DMS114 treated with DMSO at 0.1 percent for 48 hours (cell line): ENCODE results near the gene C19orf81.

Experiments
- DNase-seq: peaks from one replicate; lab custom pipeline; 2025; ENCODE audit not compliant: unreplicated experiment; lab: John Stamatoyannopoulos, UW

Gene C19orf81

DNA sequence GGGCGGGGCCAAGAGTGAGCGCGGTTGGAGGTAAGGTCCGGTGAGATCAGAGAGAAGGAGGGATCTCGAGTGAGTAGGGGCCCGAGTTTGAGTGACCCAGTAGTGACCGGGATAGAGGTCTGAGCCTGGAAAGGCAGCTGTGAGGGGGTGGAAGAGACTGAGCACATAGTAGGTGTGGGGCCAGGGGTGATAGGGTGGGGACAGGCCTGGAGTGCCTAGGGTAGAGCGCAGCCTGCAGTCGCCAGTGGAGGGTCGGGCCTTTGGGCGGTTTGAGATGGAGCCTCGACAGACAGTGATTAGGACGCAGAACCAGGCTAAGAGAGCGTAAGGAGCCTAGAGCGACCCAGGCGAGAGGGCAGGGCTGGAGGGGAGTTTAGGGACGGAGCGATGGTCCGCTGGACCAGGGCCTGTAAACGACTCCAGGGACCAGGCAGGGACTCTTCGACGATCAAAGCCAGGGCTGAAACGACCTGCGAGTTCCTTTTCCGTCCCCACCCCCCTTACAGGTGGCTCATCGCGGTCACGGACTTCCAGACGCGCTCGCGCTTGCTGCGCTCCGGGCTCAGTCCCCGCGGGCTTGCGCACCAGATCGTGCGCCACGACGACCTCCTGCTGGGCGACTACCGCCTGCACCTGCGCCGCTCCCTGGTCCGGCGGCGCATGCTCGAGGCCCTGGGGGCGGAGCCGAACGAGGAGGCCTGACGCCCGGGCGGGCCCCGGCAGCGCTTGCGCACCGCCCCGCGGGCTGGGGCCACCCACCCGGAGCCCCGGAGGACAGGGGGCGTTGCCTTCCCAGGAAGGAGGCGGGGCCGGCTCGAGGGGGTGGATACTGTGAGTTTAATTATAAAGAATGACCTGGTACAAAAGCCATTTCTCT is 9.4 kb downstream of the C19orf81 start:
- DNase-seq, result peak; percentile 65

DNA sequence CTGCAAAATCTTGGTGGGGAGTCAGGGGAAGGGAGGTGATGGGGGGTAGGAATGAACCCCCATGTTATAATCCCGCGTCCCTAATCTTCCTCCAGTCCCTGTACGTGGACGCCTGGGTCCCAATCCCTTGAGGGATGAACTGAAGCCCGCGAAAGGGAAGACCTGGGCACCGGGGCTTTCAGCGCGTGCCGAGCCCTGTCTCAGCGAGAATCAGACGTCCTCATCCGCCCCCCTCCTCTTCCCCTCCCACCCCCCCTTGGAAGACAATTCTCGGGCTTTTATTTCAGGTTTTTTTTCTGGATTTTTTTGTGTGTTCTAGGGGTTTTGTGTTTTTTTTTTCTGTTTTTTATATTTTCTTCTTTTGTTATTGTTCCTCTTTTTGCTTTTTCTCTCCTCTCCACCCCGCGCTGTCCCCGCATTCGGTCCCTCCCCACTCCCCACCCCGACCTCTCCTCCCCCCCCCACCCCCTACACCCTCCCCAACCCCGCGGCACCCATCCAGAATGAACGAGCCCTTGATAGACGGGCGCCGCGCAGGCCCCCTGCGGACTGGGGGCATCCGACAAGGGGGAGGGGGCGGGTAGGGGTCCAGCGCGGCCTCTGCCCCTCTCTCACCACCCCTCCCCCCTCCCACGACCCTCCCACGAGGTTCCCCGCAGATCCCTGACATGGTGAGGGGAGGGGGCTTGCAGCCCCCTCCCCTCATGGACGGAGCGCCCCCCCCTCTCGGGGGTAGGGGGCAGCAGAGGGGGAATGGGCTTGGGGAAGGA is 10.3 kb downstream of the C19orf81 start:
- DNase-seq, result no peak

DNA sequence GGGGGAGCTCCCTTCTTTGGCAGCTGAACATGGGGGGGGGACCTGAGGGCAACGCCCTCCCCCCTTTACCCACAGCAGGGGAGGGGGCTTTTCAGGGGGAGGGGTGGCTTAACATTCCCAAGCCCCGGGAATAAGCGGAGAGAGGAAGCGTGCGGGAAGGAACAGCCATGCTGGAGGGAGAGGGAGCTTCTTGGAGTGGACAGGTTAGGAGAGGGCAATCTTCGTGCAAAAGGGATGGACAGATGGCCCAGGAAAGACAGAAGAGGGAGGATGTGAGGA is 10.8 kb downstream of the C19orf81 start:
- DNase-seq, result no peak

DNA sequence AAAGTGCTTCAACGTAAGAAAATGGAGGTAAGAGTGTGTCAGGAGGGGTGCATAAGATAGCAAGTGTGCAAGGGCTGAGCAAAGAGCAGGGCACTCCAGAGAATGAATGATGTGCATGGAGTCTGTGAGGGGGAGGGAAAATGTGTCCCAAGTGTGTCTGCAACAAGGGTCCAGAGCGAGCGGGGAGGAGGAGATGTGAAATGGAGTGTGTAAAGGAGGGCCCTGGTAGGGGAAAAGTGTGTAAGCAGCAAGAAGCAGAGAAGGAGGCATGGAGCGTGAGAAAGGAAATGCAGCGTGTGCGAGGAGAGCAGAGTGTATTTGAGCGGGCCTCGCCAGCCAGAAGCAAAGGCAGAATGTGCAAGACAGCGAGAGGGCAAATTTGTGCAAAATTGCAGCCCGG is 11.8 kb downstream of the C19orf81 start:
- no peak for DNase-seq

DNA sequence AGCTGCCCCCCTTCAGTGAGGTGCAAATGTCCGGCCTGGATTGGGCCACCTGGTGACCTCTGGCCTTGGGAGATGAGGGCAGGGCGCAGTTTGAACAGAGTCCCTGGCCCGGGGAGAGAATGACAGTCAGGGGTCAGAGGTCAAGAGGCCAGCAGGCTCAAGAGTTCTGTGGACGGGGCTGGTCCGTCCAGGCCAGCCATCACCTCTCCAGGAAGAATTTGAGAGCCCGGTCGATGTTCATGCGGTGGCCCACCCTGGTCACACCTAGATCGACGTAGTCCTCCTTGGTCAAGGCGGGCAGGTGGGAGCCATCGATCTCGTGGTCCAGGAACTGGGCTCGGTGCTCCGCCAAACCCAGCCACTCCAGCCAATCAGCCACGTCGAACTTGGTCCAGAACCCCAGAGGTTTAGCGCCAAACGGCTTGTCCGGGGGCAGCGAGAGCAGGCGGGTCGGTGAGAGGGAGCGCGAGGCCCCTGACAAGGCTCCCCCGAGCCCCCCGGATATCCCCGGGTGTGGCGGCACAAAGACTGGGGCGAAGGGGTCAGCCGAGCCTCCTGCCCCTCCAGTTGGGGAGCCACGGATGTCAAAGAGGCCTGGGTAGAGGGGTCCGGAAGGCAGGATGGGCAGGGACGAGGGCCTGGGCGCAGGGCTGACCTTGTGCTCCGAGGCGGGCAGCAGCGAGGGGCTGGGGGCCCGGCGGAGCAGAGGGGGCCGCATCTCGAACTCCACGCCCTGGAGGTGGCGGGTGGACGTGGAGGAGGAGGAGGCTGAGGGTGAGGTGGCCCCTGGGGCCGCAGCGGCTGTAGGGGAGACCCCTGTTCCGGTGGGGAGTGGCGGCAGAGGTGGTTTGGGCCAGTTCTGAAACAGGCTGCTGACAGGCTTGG is 12.8 kb downstream of the C19orf81 start:
- DNase-seq, result no peak

DNA sequence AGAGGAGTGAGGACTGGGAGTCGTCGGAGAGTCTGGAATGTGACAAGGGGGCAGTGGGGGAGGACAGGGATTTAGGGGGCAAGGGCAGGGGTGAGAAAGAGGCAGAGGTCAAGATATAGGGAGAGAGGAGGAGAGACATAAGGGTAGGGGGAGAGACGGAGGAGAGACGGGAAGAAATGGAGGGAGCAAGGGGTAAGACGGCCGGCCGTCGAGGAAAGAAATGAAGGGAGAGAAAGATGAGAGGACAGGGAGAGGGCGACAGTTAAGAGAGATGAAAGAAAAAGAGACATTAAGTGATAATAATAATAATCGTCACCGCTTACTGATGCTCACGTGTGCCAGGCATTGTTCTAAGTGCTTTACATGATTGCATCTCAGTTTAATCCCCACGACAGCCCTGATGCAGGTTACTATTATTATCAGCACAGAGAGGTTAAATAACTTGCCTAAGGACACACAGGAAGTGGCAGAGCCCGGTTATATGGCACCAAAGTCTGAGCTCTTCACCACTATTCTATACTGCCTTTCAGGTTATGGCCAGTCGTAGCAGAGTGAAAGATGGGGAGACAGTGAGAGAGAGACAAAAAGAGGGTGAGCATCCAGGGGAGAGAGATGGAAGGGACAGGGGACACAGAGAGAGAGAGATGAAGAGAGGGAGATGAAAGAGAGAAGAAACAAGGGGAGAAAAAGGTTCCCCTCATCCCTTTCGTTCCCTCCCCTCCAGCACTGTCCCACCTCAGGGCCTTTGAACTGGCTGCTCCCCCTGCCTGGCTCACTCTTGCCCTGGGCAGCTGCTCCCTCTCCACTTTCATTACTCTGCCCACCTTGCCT is 13.6 kb downstream of the C19orf81 start:
- no peak for DNase-seq

DNA sequence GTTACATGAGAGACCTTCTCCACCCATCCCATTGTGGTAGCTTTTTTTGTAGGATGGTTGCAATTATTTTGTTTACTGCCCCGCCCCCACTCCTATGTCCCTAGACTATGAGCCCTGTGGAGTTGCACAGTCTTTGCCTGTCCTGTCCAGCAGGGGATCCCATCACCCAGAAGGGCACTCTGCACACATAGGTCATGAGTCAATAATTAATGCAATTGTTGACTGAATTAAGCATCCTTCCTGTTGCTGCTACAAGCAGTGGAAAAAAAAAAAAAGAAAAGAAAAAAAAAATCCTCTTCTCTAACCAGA is 14.2 kb downstream of the C19orf81 start:
- DNase-seq, result no peak

DNA sequence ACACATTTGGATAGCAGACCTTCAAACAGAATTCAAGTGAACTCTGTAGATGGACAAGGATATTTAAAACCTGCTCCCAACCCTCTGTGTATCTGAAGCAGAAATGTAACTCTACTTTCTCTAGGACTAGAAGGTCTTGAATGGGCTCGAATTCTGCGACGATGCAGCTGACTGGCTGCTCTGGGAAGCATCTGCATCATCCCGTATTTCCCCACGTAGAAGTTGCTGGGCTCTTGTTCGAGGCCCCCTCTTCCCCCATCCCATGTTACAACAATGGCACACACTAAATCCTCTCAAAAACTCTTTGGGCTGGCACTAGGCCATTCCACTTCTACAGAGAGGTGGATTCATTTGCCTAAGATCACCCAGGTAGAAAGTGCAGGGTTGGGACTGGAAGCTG is 15.0 kb downstream of the C19orf81 start:
- no peak for DNase-seq

DNA sequence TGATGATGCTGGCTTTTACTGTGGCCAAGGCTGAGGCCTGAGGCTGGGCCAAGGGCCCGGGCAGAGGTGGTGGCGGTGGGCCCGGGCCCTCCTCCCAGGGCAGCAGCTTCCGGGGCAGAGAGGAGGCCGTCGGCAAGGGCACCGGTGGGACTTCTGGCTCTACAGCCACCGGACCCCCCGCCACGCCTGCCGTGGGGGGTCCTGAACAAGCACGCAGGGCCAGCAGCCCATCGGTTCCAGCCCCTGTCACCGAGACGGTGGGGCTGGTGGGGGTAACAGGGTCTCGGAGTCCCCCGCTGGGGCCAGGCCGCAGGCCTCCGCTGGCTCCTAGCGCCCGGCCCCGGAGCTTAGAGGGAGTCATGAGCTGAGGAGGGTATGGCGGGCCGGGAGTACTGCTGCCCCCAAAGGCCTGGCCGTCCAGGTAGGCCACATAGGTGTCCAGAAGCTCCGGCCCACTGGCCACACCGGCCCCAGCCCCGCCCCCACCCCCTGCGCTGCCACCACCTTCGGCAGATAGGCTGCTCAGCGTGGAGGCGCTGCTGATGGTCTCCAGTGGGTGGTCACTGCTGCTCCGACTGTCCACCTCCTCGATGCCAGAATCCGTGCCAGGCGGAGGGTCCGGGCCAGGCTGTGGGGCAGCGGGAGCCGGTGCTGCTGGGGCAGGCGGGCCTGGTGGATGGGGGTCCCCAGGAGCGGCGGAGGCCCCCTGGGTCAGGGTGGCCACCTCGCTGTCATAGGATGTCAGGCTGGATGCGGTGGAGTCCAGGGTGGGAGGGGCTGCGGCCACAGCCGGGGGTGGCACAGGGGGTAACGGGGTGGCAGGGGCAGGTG is 17.3 kb downstream of the C19orf81 start:
- DNase-seq, result no peak

DNA sequence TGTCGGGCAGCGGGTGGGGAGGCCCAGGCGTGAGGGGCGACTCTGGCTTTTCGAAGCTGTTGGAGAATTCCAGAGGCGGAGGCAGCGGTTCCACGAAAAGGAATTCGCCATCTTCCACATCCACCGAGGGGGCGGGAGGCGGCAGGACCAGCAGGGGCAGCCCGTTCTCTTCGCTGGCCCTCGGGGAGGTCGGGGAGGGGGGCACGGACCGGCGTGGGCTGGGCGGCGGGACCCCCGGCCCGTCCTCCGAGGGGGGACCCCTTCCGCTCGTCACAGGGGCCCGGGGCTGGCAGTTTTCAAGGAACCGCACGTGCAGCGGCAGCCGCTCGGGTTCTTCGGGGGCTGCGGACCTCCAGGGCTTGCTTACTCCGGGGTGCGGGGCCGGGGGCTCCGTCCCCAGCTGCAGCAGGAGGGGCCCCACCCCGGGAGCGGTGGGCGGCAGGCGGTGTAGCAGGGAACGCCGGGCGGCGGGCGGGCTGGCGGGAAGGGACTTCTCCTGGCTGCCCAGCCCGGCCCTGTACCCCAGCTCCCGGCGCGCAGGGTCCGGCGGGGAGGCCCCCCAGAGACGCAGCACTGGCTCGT is 18.0 kb downstream of the C19orf81 start:
- DNase-seq, result no peak

DNA sequence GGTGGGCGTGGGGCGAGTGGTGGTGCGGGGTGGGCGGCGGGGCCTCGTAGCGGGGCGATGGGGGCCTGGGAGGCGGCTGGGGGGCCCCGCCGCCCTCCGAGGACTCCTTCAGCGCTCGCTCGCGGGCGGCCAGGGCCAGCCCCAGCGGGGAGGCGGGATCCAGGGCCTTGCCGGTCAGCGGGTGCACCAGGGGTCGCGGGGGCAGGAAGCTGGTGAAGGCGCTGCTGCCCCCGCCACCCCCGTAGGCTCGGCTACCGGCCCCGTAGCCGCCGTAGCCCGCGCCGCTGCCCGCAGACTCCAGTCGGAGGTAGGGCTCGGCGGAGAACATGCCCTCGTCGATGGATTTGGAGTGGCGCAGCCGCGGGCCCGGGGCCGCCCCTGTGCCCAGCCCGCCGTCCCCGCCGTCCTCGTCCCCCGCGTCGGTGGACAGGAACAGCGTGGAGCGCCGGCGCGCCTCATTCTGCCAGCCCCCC is 18.6 kb downstream of the C19orf81 start:
- DNase-seq, result no peak

DNA sequence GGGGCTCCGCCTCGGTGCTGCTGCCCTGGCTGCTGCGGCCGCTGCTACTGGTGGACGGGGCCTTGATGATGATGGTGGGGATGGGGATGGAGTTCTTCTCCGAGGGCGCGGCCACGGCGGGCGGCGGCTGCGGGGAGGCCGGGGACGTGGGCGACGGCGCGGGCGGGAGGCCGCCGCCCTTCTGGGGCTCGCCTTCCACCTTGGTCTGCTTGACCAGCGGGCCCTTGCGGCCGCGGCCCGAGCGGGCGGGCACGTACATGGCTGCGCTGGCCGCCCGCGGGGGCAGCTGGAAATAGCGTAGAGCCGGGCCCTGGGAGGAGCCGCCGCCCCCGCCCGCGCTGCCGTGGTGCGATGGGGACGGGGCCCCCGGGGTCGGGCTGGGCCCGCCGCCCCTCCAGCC is 19.2 kb downstream of the C19orf81 start:
- no peak for DNase-seq

DNA sequence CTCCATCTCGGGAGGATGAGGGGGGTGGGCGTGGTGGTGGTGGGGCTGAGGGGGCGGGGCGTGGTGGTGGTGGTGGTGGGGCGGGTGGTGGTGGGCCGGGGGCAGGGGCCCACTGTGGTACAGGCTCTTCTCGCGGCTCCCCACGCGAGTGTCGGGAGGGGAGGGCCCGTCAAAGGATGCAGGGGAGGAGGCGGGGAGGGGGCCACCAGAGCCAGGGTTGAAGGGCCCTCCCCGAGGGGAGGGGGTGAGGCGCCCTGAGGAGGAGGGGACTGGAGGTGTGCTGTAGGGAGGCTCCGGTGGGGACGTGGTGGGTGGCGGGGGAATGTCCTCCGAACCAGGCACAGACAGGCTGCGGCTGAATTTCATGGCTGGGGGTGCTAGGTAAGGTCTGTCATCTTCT is 19.6 kb downstream of the C19orf81 start:
- DNase-seq, result no peak

DNA sequence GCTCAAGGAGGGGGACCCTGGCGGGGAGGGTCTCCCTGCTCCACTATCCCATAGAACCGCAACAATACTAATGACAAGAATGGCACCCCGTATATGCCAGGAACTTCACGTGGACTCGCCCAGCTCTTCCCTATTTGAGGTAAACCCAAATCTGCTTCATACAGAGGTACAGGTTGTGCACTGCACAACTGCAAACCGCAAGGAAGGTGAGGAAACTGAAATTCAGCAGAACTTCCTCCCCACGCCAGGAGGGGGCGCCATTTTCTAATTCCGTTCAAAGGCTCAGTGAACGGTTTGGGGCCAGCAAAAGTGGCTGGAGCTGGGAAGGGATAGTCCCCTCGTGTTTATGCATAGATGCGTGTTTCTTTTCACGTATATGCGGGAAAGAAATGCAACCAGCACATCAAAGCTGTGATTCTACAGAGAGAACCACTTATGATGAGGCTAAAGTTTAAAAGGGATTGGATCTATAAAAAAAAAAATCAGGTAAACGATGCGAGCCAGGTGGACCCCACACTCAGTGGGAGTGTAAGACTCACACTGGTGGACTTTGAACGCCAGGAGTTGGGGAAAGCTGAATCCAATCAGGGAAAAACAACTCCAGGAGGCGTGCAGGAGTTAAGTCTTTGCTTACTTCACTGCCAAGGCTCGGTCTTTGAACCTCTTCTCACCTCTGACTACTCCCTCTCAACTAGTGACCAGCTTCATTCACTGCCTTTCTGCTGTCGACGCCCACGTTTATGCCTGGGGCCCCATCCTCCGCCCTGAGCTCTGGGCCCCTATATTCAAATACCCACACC is 20.3 kb downstream of the C19orf81 start:
- no peak for DNase-seq

DNA sequence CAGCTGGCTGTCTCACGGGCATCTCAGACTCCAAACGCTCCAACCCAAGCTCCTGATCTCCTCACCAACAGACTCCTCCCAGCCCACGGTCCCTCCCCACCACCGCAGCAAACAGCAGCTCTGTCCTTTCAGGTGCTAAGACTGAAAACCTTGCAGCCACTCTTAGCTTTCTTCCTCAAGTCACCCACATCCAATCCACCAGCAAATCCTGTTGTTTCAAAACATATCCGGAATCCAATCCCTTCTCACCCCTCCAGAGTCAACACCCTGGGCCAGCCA is 20.8 kb downstream of the C19orf81 start:
- no peak for DNase-seq

DNA sequence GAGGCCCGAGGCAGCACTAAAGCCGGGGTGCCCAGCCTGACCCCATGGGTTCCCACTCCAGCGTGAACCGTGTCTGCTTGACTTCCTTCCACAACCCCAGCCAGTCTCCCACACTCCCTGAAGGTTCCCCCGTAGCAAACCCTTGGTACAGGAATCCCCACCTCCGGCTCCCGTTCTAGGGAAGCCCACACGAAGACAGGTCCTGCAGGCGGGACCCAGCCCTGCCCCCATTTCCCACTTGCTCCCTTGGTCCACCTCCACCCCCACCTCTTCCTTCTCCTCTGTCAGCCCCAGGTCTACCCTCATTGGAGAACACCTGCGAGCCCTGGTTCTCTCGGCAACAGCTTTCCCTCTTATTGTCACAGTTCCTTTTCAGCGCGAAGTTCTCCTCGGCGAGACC is 23.9 kb downstream of the C19orf81 start:
- no peak for DNase-seq

DNA sequence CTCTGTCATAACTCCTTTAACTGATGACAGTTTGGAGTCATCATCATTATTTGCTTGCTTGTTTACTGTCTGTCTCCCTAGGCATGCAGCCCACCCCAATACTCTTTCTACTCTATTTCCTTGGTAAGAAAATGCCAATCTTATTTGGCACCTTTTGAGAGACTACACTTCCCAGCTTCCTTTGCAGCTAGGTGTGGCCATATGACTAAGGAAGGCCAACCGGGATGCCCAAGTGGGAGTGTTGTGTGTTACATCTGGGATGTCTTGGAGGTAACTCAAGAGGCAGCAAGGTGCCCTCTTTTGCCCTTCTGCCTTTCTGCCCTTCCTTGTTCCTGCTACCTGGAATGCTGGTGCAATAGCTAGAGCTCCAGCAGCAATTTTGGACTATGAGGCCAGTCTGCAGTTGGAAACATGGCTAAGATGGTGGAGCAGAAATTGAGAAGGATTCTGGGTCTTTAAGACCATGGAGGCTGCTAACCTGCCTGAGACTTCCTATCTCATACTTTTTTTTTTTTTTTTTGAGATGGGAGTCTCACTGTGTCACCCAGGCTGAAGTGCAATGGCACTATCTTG is 27.5 kb downstream of the C19orf81 start:
- no peak for DNase-seq

DNA sequence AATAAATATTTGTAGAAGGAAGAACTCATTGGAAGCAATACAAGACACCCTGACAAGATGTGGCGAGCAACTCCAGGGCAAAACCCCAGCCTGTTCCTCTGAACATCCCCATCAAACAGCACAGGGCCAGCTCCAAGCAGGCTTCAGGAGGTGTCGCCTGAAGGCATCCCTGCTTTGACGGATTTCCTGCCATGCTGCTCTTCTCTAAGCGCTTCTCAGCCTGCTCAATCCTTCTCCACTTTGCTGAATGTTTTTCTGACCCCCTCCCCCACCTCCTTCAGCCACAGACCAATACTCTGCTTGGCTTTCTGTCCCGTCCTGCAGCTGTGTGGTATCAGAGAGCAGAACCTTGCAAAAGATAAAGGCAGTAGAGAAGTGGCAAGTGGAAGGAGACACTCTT is 28.4 kb downstream of the C19orf81 start:
- no peak for DNase-seq

DNA sequence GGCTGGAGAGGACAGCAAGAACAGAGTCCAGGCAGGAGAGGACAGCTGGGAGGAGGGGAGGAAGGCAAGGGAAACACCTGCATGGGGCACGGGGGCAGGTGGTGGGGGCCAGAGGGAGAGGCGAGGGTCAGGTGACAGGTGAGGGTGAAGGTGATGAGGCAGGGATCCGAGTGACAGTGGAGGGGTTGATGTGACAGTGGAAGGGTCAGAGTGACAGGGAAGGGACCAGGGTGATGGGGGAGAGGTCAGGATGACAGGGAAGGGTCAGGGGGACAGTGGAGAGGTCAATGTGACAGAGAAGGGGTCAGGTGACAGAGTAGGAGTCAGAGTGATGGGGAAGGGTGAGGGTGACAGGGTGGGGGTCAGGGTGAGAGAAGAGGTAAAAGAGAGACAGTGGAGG is 29.1 kb downstream of the C19orf81 start:
- no peak for DNase-seq
